ENCODE data around the gene GSK3A.
"Not testable (repeated sequence)": the region's sequence is repeated elsewhere in the genome, so short reads cannot be mapped to it uniquely, and the experiment has no call there.

GSK3A gene

DNA sequence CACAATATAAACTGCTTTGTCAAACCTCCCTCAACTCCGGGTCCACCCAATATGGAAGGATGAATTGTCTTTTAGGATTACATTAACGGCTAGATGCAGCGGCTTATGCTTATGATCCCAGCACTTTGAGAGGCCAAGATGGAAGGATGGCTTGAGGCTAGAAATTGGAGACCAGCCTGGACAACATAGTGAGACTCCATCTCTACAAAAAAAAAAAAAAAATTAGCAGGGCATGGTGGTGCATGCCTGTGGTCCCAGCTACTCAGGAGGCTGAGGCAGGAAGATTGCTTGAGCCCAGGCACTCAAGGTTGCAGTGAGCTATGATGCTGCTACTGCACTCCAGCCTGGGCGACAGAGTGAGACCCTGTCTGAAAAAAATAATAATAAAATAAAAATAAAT lies 23.7 kb upstream of the GSK3A start:
- not testable (repeated sequence) for H3K36me3 Mint-ChIP-seq, H3K9me3 Mint-ChIP-seq, H3K27ac Mint-ChIP-seq, H3K4me3 Mint-ChIP-seq, H3K27me3 Mint-ChIP-seq, ATAC-seq
- H3K4me1 Mint-ChIP-seq, result peaks cover 19% of the 10 kb centered on the region

DNA sequence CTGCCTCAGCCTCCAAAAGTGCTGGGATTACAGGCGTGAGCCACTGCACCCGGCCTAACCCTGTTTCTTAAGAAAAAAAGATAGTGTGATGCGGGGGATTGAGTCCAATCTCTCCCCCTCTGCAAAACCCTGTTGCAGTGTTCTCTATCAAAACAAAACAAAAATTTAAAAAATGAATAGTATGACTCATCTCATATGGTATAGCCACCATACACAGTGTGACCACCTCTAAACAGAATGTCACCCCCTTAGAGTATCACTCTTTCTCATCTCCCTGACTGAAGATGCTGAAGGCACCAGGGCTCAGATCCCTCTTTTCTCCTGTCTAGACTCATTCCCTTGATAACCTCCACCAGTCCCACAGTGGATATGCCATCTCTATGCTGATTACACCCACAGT lies 19.4 kb upstream of the GSK3A start:
- Mint-ChIP-seq H3K36me3 (no peaks in the 10 kb centered on the region), H3K4me1 (peaks cover 1% of the 10 kb centered on the region), H3K4me3 (no peak overlapping the region), H3K9me3 (no peaks in the 10 kb centered on the region), H3K27ac (no peak overlapping the region), H3K27me3 (peaks cover 2% of the 10 kb centered on the region)
- no peak for ATAC-seq

DNA sequence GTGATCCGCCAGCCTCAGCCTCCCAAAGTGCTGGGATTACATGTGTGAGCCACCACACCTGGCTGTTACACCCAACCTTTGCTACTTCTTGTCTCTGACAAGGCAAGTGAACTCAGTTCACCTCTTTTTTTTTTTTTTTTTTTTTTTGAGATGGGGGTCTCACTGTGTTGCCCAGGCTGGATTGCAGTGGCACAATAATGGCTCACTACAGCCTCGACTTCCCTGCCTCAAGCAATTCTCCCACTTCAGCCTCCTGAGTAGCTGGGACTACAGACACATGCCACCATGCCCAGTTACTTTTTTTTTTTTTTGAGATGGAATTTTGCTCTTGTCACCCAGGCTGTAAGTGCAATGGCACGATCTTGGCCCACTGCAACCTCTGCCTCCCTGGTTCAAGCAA lies 15.4 kb upstream of the GSK3A start:
- not testable (repeated sequence) for ATAC-seq, H3K36me3 Mint-ChIP-seq, H3K4me3 Mint-ChIP-seq, H3K27ac Mint-ChIP-seq, H3K9me3 Mint-ChIP-seq
- Mint-ChIP-seq H3K4me1 (peaks cover 20% of the 10 kb centered on the region), H3K27me3 (peaks cover 16% of the 10 kb centered on the region)

DNA sequence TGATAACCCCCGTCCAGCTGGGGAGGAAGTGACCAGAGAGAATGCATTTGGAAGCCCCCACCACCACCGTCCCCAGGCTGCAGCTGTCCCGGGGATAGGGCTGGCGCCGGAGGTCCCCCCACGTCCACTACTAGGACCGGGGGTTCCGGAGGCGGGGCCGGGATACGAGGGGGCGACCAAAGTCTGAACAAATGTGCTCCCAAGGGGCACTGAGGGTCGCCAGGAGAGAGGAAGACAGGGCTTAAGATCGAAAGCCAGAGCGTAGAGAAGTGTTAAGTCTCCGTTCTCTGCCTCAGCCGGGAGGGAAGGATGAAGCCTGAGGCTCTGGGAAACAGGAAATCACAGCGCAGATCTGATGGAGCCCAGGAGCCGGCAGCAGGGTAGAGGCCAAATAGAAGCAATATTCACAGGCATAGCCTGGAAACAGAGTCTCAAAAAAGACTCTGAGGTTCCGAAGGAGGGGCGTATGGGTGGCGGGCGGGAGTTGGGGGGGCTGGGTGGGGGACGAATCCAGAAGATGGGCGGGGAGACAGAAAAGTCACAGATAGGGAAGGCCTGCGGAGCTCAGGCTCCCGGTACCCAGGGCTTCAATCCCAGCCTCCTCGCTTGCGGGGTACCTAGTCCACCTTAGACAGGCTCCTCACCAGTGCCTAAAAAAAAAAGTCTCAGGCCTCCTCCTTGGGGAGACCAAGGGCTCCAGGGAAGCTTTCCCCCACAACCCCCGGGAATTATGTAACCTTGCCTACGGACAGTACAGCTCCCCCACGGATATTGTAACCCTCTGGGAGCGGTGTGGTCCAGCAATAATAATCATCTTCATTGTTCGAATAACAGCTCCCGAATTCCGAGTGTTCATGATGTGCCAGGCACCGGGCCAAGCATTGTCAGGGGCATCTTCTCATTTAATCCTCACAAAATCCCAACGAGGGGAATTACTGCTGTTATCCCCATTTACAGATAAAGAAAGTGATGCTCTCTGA lies 13.7 kb upstream of the GSK3A start:
- H3K9me3 Mint-ChIP-seq, result no peaks in the 10 kb centered on the region
- H3K4me1 Mint-ChIP-seq, result peaks cover 35% of the 10 kb centered on the region
- peak overlapping the region; percentile 98 for H3K4me3 Mint-ChIP-seq
- no peaks in the 10 kb centered on the region for H3K36me3 Mint-ChIP-seq
- peaks cover 16% of the 10 kb centered on the region for H3K27me3 Mint-ChIP-seq
- no peak for ATAC-seq
- H3K27ac Mint-ChIP-seq, result peak overlapping the region; percentile 95

DNA sequence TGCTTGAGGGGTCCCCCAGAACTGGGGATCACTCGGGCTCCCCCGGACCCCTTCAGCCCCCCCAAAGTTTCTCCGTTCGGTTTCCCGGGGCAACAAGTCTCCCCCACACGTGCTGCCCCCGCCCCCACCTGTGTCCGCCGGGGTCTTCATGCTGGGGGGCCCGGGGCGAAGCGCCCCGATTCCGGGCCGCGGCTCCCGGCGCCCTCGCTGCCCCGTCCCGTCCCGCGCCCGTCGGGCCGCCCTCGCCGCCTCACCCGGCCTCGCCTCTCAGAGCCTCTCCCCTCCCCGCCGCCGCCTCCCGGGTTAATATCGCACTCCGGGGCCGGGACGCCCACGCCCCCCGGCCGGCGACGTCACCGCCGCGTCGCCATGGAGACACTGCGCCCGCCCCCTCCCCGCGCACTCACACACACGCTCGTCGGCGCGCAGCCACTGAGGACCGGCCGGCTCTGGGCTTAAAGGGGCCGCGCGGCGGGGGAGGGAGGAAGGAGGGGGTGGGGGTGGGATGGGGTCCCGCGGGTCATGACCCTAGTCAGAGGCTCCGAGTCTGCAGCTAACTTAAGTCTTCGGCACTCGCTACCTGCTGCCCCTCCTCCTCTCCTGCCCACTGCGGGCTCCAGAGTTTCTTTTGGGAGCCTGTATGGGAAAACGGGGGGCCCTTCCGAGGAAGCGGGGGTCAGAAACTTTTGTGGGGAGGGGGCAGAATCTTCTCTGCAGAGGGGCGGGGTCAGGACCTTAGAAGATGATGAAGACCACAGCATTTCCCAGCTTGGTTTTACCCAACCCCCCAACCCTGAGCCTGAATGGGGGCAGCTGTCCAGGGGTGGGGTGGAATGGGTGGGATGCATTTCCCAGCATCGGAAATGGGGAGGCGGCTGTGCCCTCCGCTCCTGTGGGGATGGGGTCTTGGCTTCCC lies 12.7 kb upstream of the GSK3A start, which contains the start of gene ERF:
TSS of gene ERF (minus strand) at position 279 of the 916 bp plus-strand sequence. CDS start at position 150, 129 bp downstream.
- Mint-ChIP-seq H3K27ac (peak within 1 kb of the TSS; percentile 95), H3K4me3 (peak within 1 kb of the TSS; percentile 98), H3K4me1 (peaks cover 35% of the 10 kb centered on the region), H3K9me3 (no peaks in the 10 kb centered on the region), H3K36me3 (no peaks in the 10 kb centered on the region), H3K27me3 (peaks cover 16% of the 10 kb centered on the region)
- ATAC-seq, result peak; percentile 83

DNA sequence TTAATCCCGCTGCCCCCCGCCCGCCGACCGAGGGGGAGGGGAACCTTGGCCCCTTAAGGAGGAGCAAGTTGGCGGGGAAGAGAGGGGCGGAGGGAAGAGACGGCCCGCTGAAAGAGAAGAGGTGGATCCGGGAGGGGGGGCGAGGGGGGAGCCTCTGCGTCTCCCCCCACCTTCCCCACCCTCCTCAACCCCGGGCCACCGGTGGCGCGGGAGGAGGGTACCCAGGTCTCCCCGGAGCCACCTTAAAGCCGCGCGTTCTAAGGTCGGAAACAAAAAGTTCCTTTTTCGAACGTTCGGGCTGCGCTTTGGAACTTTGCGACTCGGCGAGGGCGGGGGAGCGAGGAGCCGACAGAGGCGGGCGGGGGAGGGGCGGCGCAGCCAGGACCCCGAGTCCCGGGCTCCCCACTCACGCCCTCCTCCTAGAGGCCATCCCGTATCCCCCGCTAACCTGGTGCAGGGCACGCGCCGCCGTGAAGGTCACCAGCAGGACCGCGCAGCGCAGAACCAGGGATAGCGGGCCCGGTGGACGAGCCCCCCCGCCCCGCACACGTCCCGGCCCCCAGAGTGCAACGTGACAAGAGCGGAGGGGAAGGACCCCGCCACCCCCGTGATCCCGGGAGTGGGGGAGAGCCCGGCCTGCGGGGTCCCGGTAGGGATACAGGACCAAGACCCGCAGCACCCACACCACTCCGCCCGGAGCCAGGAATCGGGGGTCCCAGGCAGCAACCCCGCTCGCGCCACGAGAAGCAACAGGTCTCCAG lies 11.9 kb upstream of the GSK3A start:
- peak overlapping the region; percentile 98 for H3K4me3 Mint-ChIP-seq
- H3K36me3 Mint-ChIP-seq, result peaks cover under 1% of the 10 kb centered on the region
- ATAC-seq, result peak; percentile 60
- H3K9me3 Mint-ChIP-seq, result no peaks in the 10 kb centered on the region
- H3K4me1 Mint-ChIP-seq, result peaks cover 35% of the 10 kb centered on the region
- peaks cover 16% of the 10 kb centered on the region for H3K27me3 Mint-ChIP-seq
- H3K27ac Mint-ChIP-seq, result peak overlapping the region; percentile 95

DNA sequence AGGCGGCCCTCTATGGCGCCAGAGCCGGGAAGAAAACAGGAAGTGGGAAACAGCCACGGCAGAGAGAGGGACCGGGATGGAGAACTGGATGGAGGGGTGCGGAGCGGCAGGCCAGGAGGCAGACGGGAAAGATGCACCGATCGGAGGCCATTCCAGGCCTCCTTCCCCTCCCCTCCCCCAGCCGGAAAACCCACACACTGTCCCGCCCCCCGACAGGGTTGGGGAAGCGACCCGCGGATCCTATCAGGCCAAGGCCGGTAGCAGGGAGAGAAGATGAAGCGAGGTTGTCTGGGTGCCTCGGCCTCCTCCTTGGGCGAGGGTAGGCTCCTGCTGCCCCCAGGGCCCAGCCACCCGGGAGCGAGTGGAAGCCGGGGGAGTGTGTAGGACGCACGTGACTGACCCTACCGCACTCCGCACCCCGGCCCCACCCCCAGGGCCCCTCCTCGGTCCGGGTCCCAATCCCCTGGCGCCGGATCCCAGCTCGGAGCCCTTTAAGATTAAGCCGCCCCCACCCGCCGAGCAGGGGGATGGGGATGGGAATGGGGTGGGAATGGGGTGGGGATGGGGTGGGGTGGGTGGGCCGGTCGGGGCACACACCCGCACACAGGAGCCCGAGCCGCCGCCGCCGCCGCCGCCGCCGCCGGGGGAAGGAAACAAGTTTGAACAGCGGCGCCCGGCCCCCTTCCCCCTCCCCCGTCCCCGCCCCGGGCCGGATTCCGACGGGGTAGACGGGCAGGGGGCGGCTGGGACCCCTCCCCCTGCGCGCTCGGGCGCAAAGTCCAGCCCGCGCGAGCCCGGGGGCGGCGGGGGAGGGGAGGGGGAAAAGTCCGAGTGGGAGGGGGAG lies 11.1 kb upstream of the GSK3A start:
- peaks cover 16% of the 10 kb centered on the region for H3K27me3 Mint-ChIP-seq
- ATAC-seq, result peak; percentile 50
- H3K36me3 Mint-ChIP-seq, result peaks cover 6% of the 10 kb centered on the region
- peak overlapping the region; percentile 98 for H3K4me3 Mint-ChIP-seq
- peaks cover 41% of the 10 kb centered on the region for H3K4me1 Mint-ChIP-seq
- H3K9me3 Mint-ChIP-seq, result no peaks in the 10 kb centered on the region
- peak overlapping the region; percentile 95 for H3K27ac Mint-ChIP-seq

DNA sequence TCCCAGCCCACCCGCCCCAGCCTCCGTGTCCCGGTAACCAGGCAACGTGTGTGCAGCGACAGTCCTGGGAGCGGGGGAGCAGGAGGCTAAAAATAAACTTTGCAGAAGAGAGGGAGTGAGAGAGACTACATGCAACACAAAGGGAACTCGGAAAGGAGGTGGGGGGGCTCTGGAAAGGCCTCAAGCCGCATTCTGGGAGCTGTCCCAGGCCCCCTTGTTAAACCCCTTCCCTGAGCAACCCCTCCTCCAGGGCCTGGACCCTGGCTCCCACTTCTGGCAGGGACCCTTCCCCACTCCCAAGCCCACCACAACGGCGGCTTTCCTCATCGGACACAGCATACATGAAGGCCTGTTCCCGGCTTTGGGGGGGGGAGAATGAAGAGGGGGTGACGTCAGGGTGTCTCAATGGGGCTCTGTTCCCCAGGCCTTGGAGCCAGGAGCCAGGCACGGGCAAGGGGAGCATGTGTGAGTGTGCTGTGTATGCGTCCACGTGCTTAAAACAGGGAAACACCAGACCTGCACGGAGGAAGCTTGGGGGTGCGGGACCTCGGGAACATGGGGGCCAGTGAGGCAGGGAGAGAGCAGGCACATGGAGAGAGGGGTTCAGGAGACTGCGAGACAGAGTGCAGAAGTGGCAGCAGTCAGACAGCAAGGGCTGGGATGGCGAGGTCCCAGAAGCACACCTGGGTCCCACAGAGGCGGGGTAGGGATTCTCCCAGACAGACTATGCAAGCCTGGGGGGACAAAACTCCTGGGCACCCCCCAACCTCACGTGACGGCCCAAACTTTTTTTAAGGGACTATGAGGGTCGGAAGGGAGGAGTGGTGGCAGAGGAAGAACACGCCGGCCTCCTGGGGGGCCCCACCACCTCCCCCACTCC lies 10.2 kb upstream of the GSK3A start:
- Mint-ChIP-seq H3K36me3 (peaks cover 6% of the 10 kb centered on the region), H3K4me1 (peaks cover 41% of the 10 kb centered on the region), H3K27me3 (peaks cover 16% of the 10 kb centered on the region), H3K4me3 (peak overlapping the region; percentile 98), H3K9me3 (no peaks in the 10 kb centered on the region), H3K27ac (peak overlapping the region; percentile 95)
- ATAC-seq, result no peak

DNA sequence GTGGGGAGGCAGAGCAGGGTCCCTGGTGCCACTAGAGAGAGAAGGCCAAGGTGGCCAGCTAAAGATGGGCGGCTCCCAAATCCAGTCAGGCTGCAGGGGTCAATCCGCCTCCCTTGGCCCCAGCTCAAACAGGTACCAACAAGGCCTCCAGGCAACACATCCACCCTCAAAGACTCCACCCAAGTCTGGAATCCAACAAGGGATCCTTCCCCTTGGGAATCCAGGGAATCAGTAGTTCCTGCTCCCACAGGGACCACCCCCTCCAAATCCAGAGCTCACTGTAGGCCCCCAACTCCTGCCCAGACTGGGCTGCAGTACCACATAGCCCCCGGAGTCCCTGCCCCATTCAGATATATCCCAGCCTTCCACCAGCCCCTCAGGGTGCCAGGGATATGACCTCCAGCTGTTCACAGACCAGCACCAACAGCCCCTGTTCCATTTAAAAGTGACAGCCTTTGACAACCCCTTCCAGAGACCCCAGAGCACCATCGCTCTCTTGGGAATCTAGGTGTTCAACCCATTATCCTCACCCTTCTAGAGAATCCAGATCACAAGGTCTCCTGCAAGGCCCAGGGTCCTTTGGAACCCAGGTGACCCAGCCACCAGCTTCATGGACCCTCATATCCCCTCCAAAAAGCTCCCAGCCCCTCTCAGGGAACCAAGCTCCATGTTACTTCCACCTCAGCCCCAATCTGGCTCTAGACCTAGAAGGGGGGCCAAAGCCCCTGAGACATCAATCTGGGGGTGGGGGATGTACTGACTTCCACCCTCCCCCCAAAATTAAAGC lies 9.4 kb upstream of the GSK3A start:
- Mint-ChIP-seq H3K4me3 (peak overlapping the region; percentile 98), H3K27ac (peak overlapping the region; percentile 95), H3K27me3 (peaks cover 14% of the 10 kb centered on the region), H3K4me1 (peaks cover 43% of the 10 kb centered on the region), H3K9me3 (no peaks in the 10 kb centered on the region), H3K36me3 (peaks cover 6% of the 10 kb centered on the region)
- ATAC-seq, result no peak

DNA sequence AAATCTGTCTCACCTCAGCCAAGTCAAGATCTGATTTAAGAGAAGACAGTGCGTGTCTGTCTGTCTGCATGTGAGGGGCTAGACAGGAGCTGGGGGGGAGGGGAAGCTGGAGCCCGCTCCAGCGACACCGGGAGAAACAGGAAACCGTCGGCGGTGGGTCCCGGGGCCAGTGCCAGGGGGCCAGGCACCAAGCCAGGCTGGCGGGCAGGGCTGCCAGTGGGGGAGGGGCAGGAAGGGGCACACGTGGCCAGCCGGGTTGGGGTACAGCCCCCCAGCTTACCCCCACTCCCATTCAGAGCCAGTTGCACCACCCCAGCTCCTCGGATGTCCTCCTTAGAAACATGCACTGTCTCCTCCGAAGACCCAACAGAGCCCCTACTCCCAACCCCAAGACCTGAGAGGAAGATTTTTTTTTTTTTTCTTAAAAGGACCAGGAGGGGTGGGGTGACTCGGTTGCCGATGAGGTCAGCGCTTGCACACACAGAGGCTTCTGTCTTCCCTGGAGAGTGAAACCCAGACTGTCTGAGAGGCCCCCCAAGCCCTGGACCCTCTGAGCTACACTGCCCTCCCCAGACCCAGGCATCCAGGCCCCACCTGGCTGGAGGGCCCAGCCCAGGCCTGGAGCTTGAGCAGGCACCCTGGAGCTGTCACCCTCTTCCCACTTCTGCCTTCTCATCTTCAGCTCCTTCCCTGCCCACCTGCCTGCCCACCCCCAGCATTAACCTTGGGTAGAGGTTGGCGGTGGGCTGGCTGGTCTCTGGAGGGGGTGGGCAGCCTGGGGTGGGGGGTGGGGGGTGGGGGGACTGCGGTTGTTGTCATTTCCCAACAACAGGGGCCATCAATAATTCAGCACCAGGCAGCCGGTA lies 8.5 kb upstream of the GSK3A start:
- Mint-ChIP-seq H3K9me3 (no peaks in the 10 kb centered on the region), H3K4me1 (peaks cover 41% of the 10 kb centered on the region), H3K27ac (no peak overlapping the region), H3K4me3 (no peak overlapping the region), H3K36me3 (peaks cover 6% of the 10 kb centered on the region), H3K27me3 (peaks cover 5% of the 10 kb centered on the region)
- ATAC-seq, result no peak

DNA sequence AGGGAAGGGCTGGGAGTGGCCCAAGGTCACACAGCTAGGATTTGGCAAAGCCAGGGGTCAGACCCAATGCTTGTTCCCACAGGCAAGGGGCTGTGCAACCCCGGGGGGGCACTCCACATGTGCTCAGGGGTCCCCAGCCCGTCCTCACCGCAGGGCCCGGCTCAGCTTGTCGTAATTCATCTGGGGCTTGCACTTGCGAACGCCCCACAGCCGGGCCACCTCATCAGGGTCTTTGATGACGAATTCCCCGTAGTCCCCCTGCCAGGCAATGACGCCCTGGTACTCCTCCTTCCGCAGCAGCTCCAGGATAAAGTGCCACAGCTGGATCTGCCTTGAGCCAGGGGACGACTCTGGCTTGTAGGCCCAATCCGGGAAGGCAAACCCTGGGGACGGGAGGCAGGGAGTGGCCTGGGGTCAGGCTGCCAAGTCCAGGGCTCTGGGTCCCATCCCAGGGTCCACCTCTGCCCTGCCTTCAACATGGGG lies 7.8 kb upstream of the GSK3A start:
- no peak overlapping the region for H3K4me3 Mint-ChIP-seq
- no peak for ATAC-seq
- H3K27ac Mint-ChIP-seq, result no peak overlapping the region
- H3K36me3 Mint-ChIP-seq, result peaks cover 6% of the 10 kb centered on the region
- H3K9me3 Mint-ChIP-seq, result no peaks in the 10 kb centered on the region
- H3K27me3 Mint-ChIP-seq, result no peaks in the 10 kb centered on the region
- H3K4me1 Mint-ChIP-seq, result peaks cover 38% of the 10 kb centered on the region

DNA sequence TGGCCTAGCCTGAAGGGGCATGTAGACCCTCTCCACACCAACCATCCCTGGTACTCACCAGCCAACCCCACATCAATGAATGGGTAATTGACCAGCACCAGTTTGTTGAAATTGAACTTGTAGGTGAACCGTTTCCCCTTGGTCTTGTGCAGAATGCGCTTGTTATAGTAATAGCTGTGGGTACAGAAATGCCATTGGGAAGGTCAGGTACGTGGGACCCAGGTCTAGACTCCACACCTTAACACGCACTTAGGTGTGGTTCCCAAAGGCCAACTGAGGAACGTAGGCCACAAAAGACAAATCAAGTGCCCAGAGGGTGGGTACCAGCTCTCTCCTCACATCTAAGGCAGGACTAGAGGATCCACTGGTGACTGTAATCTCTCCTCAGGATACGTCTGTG lies 7.4 kb upstream of the GSK3A start:
- Mint-ChIP-seq H3K27ac (no peak overlapping the region), H3K9me3 (no peaks in the 10 kb centered on the region), H3K4me3 (no peak overlapping the region), H3K36me3 (peaks cover 6% of the 10 kb centered on the region), H3K4me1 (peaks cover 42% of the 10 kb centered on the region), H3K27me3 (no peaks in the 10 kb centered on the region)
- no peak for ATAC-seq

Data from stimulated activated memory B cell treated with anti-CD40 and anti-IgM and Interleukin-4, amounts not matched to agents 10 μg/mL and 1 μg/mL and 100 μg/mL, for 72 hours (primary cell).